ENCODE measurements around the gene DNAJA2. TPM values are rescaled to one million over a fixed set of nuclear protein-coding genes. Genes with fewer than 3 reads are reported as not detected.
"Not testable (repeated sequence)": the region's sequence is repeated elsewhere in the genome, so short reads cannot be mapped to it uniquely, and the experiment has no call there.

The DNAJA2 gene
- total RNA-seq, 1 donor from 2014 or later, result 76.1 TPM

DNA sequence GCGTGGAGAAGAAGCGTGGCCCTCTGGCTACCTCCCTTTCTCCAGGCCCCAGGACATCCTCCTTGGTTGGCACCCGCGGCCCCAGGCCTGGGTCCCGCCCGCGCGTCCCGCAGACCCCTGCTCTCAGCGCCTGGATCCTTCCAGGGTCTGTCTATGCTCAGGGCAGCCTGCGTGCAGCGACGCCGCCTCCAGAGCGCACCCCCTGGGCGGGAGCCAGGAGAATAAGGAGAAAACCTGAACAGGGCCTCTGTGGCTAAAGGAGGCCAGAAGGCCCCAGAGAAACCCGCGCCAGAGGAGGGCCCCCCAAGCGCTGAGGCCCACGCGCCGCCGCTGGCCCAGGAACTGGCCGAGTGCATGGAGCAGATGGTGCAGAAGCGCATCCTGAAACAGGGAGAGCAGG is 40.4 kb upstream of the DNAJA2 start:
- Mint-ChIP-seq H3K9me3 (ENCODE audit: unreplicated experiment) (no peaks in the 10 kb centered on the region), H3K27me3 (ENCODE audit: low read depth, unreplicated experiment) (peaks cover 1% of the 10 kb centered on the region), H3K27ac (ENCODE audit: unreplicated experiment) (no peak overlapping the region), H3K4me3 (ENCODE audit: unreplicated experiment) (no peak overlapping the region), H3K36me3 (ENCODE audit: low read depth, unreplicated experiment) (no peaks in the 10 kb centered on the region), H3K4me1 (ENCODE audit: low read depth, unreplicated experiment) (peaks cover 1% of the 10 kb centered on the region)
- no peaks in the 10 kb centered on the region for H4K20me1 ChIP-seq (ENCODE audit: insufficient read depth, low read length)
- no peak overlapping the region for H3K27ac ChIP-seq (ENCODE audit: low read depth, low read length)
- FAIRE-seq (no peak), DNase-seq (ENCODE audit: low read depth) (no peak)
- H3K79me2 ChIP-seq (ENCODE audit: insufficient read depth, low read length), result no peaks in the 10 kb centered on the region
- no peak overlapping the region for H3K4me3 ChIP-seq (ENCODE audit: insufficient read depth, low read depth, low read length)
- H3K4me2 ChIP-seq (ENCODE audit: low read length), result no peak overlapping the region
- H3K27me3 ChIP-seq (ENCODE audit: insufficient read depth, low read length), result no peaks in the 10 kb centered on the region
- no peaks in the 10 kb centered on the region for H3K9me3 ChIP-seq (ENCODE audit: insufficient read depth, low read depth, low read length)
- no peaks in the 10 kb centered on the region for H3K36me3 ChIP-seq (ENCODE audit: insufficient read depth, low read length)
- TF ChIP-seq, protein P1, sequence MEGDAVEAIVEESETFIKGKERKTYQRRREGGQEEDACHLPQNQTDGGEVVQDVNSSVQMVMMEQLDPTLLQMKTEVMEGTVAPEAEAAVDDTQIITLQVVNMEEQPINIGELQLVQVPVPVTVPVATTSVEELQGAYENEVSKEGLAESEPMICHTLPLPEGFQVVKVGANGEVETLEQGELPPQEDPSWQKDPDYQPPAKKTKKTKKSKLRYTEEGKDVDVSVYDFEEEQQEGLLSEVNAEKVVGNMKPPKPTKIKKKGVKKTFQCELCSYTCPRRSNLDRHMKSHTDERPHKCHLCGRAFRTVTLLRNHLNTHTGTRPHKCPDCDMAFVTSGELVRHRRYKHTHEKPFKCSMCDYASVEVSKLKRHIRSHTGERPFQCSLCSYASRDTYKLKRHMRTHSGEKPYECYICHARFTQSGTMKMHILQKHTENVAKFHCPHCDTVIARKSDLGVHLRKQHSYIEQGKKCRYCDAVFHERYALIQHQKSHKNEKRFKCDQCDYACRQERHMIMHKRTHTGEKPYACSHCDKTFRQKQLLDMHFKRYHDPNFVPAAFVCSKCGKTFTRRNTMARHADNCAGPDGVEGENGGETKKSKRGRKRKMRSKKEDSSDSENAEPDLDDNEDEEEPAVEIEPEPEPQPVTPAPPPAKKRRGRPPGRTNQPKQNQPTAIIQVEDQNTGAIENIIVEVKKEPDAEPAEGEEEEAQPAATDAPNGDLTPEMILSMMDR (IDR thresholded peaks at IDR 0.05; ENCODE audit: insufficient read depth, low read depth, low read length), result no peak
- no peak for TF ChIP-seq EZH2 (IDR thresholded peaks at IDR 0.05; ENCODE audit: insufficient read depth, low read length)
- H3K4me1 ChIP-seq (ENCODE audit: insufficient read depth, low read length), result no peaks in the 10 kb centered on the region
- no peak overlapping the region for H3K9ac ChIP-seq (ENCODE audit: low read length)
- no peak overlapping the region for H2AFZ ChIP-seq (ENCODE audit: low read depth, low read length)

DNA sequence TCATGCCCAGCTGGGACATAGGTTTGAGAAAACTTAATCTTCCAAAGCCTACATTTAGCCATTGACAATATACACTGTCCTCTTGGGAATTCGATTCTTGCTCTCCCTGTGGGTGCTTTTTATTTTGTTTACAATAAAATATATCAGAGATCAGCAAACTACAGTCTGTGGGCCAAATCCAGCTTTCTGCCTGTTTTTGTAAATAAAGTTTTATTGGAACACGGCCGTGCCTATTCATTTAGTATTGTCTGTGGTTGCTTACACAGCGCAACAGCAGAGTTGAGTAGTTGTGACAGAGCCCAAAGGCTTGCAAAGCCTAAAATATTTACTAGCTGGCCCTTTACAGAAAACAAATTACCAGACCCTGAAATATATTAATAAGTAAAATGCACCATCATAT is 39.7 kb upstream of the DNAJA2 start:
- H3K4me3 ChIP-seq (ENCODE audit: insufficient read depth, low read depth, low read length), result no peak overlapping the region
- no peaks in the 10 kb centered on the region for H4K20me1 ChIP-seq (ENCODE audit: insufficient read depth, low read length)
- Mint-ChIP-seq H3K4me3 (ENCODE audit: unreplicated experiment) (no peak overlapping the region), H3K27ac (ENCODE audit: unreplicated experiment) (no peak overlapping the region), H3K9me3 (ENCODE audit: unreplicated experiment) (no peaks in the 10 kb centered on the region), H3K4me1 (ENCODE audit: low read depth, unreplicated experiment) (peaks cover 3% of the 10 kb centered on the region), H3K27me3 (ENCODE audit: low read depth, unreplicated experiment) (peaks cover 1% of the 10 kb centered on the region), H3K36me3 (ENCODE audit: low read depth, unreplicated experiment) (no peaks in the 10 kb centered on the region)
- no peak for FAIRE-seq
- TF ChIP-seq, protein P1 (IDR thresholded peaks at IDR 0.05; ENCODE audit: insufficient read depth, low read depth, low read length), result no peak
- no peak for TF ChIP-seq EZH2 (IDR thresholded peaks at IDR 0.05; ENCODE audit: insufficient read depth, low read length)
- no peak overlapping the region for H2AFZ ChIP-seq (ENCODE audit: low read depth, low read length)
- H3K27me3 ChIP-seq (ENCODE audit: insufficient read depth, low read length), result no peaks in the 10 kb centered on the region
- no peak overlapping the region for H3K27ac ChIP-seq (ENCODE audit: low read depth, low read length)
- H3K9ac ChIP-seq (ENCODE audit: low read length), result no peak overlapping the region
- no peak for DNase-seq (ENCODE audit: low read depth)
- H3K36me3 ChIP-seq (ENCODE audit: insufficient read depth, low read length), result no peaks in the 10 kb centered on the region
- H3K4me2 ChIP-seq (ENCODE audit: low read length), result no peak overlapping the region
- H3K79me2 ChIP-seq (ENCODE audit: insufficient read depth, low read length), result no peaks in the 10 kb centered on the region
- no peaks in the 10 kb centered on the region for H3K9me3 ChIP-seq (ENCODE audit: insufficient read depth, low read depth, low read length)
- peaks cover 4% of the 10 kb centered on the region for H3K4me1 ChIP-seq (ENCODE audit: insufficient read depth, low read length)

DNA sequence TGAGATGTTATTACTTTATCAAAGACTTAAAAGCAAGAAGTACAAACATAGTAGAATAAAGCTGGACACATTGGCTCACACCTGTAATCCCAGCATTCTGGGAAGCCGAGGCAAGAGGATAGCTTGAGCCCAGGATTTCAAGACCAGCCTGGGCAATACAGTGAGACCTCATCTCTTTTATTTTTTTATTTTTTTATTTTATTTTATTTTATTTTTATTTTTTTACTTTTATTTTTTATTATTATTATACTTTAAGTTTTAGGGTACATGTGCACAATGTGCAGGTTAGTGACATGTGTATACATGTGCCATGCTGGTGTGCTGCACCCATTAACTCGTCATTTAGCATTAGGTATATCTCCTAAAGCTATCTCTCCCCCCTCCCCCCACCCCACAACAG is 37.3 kb upstream of the DNAJA2 start:
- H3K36me3 Mint-ChIP-seq (ENCODE audit: low read depth, unreplicated experiment); DNase-seq (ENCODE audit: low read depth); H3K9me3 ChIP-seq (ENCODE audit: insufficient read depth, low read depth, low read length); H3K36me3 ChIP-seq (ENCODE audit: insufficient read depth, low read length); H3K4me3 ChIP-seq (ENCODE audit: insufficient read depth, low read depth, low read length); H3K9me3 Mint-ChIP-seq (ENCODE audit: unreplicated experiment); H3K27ac Mint-ChIP-seq (ENCODE audit: unreplicated experiment); H3K27me3 ChIP-seq (ENCODE audit: insufficient read depth, low read length); H3K4me1 Mint-ChIP-seq (ENCODE audit: low read depth, unreplicated experiment); H3K79me2 ChIP-seq (ENCODE audit: insufficient read depth, low read length); H3K4me3 Mint-ChIP-seq (ENCODE audit: unreplicated experiment); H2AFZ ChIP-seq (ENCODE audit: low read depth, low read length); FAIRE-seq; H3K4me1 ChIP-seq (ENCODE audit: insufficient read depth, low read length); H3K27ac ChIP-seq (ENCODE audit: low read depth, low read length); H3K4me2 ChIP-seq (ENCODE audit: low read length); H3K9ac ChIP-seq (ENCODE audit: low read length); H4K20me1 ChIP-seq (ENCODE audit: insufficient read depth, low read length); H3K27me3 Mint-ChIP-seq (ENCODE audit: low read depth, unreplicated experiment): not testable (repeated sequence)
